ENCODE results near the gene WNT6. TPM values are rescaled to one million over a fixed set of nuclear protein-coding genes. Genes with fewer than 3 reads are reported as not detected.

WNT6 gene
- total and polyA plus RNA-seq, 2 of the 8 experiments (the other 6 are each of a cell fraction or from before 2014, with no cell fraction given), result not detected

DNA sequence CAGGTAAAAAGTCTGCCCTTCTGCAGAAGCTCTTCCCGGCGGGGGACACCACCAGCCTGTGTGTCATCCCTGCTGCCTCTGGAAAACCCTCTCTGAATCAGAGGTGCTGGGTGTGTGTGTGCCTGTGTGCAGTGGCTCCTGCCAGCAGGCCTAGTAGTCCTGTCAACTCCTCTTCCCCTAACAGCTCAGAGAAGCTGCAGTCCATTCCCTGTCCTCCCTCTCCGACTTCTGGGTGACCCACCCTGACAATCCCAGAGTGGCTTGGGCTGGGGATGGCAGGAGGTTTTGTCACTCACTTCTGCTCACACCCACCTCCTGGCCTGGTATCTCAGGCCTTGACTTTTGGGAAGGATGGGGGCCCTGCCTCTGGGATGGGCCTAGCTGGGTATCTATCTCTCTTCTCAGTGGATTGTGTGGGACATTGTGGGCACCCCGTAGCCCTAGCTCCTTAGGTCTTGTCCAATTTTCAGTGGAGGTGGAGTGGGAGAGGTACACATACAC lies 23.3 kb downstream of the WNT6 start (continued):
- TF ChIP-seq EP300 (IDR thresholded peaks at IDR 0.05; ENCODE audit: borderline replicate concordance in 1 of 2, low read depth in 2 of 2, low read length in 2 of 2), result no peak
- TF ChIP-seq RAD21 (IDR thresholded peaks at IDR 0.05 in 1 of 2, conservative IDR thresholded peaks at IDR 0.05 in 1 of 2; ENCODE audit: low read depth in 2 of 2, low read length in 2 of 2), result no peak
- TF ChIP-seq ZNF274 (IDR thresholded peaks at IDR 0.05; ENCODE audit: borderline replicate concordance, extremely low read depth, low read length), result no peak
- no peak for TF ChIP-seq TBP (IDR thresholded peaks at IDR 0.05; ENCODE audit: low read depth, low read length)
- TF ChIP-seq SIRT6 (IDR thresholded peaks at IDR 0.05; ENCODE audit: low read length), result no peak
